SK-N-SH treated with all-trans-retinoic acid at 6 μM for 48 hours (cell line): ENCODE measurements around the gene LEAP2.

ENCODE experiments used
- ARNTL ChIP-seq: fragments of 450-650 bp; formaldehyde crosslinking; IDR thresholded peaks from 2 replicates; pipeline ENCODE4 v1.5.0; 2020; ENCODE audit warnings: low read depth, mild to moderate bottlenecking, moderate library complexity, borderline replicate concordance
- GLIS3 ChIP-seq: fragments of 250-450 bp; sonication (Bioruptor Pico); IDR thresholded peaks from 2 replicates; pipeline ENCODE4 v1.5.0; 2020; ENCODE audit warnings: mild to moderate bottlenecking, moderate library complexity
- OSR1 ChIP-seq: fragments of 250-450 bp; sonication (Bioruptor Pico); IDR thresholded peaks from 2 replicates; pipeline ENCODE4 v1.8.0; 2022; ENCODE audit warnings: moderate library complexity, mild to moderate bottlenecking, inconsistent platforms
- RARB ChIP-seq: fragments of 250-450 bp; sonication (Bioruptor Pico); IDR thresholded peaks from 2 replicates; pipeline ENCODE4 v1.8.0; 2021; ENCODE audit warnings: mild to moderate bottlenecking, moderate library complexity
- ZFP3 ChIP-seq: fragments of 250-450 bp; sonication (Bioruptor Pico); IDR thresholded peaks from 2 replicates; pipeline ENCODE4 v1.5.0; 2020; ENCODE audit warnings: mild to moderate bottlenecking, moderate library complexity
- ZFP30 ChIP-seq: fragments of 450-650 bp; formaldehyde crosslinking; IDR thresholded peaks from 2 replicates; pipeline ENCODE4 v1.5.0; 2022; ENCODE audit warnings: mild to moderate bottlenecking, moderate library complexity
- ZNF565 ChIP-seq: fragments of 450-650 bp; formaldehyde crosslinking; conservative IDR thresholded peaks from 2 replicates; pipeline ENCODE4 v1.5.0; 2020; ENCODE audit warnings: low read depth, mild to moderate bottlenecking, moderate library complexity
- ZNF8 ChIP-seq: fragments of 450-650 bp; formaldehyde crosslinking; IDR thresholded peaks from 2 replicates; pipeline ENCODE4 v1.5.0; 2020; ENCODE audit warnings: mild to moderate bottlenecking, moderate library complexity
- TF ChIP-seq, protein P1 (sequence below): fragments of 250-450 bp; sonication (Bioruptor Pico); IDR thresholded peaks from 2 replicates; pipeline ENCODE4 v1.5.1; 2021; ENCODE audit warnings: mild to moderate bottlenecking, moderate library complexity
- TF ChIP-seq, protein P2 (sequence below): fragments of 250-450 bp; sonication (Bioruptor Pico); IDR thresholded peaks from 2 replicates; pipeline ENCODE4 v1.8.0; 2021; ENCODE audit warnings: low read depth, mild to moderate bottlenecking, moderate library complexity, borderline replicate concordance
- TF ChIP-seq, protein P3 (sequence below): fragments of 250-450 bp; sonication (Bioruptor Pico); IDR thresholded peaks from 2 replicates; pipeline ENCODE4 v1.8.0; 2020; ENCODE audit warnings: mild to moderate bottlenecking, moderate library complexity, borderline replicate concordance

DNA sequence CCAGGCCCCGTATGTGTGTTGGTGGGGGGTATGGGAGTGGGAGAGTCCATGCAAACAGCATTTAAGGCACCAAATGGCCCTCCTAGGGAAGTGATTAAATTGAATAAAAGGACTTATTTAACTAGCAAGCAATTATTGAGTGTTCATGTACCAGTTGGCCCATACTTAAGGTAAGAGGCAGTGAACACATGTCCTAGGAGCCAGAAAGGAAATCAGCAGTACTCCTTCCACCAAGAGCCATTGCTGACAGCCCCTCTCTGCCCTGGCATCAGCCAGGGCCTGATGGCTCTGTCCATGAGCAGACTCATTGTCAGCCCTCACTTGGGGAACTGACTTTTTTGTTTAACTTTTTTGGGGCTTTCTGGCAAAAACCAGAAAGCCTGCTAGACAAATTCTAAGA, 32.6 kb upstream of the LEAP2 start:
- TF ChIP-seq OSR1 (no peak), ZNF8 (CRISPR knock-in tag) (no peak), ZFP3 (CRISPR knock-in tag) (no peak), ZFP30 (no peak), ARNTL (CRISPR knock-in tag) (no peak), RARB (CRISPR knock-in tag) (no peak), GLIS3 (no peak), ZNF565 (no peak)
- TF ChIP-seq, protein P1, sequence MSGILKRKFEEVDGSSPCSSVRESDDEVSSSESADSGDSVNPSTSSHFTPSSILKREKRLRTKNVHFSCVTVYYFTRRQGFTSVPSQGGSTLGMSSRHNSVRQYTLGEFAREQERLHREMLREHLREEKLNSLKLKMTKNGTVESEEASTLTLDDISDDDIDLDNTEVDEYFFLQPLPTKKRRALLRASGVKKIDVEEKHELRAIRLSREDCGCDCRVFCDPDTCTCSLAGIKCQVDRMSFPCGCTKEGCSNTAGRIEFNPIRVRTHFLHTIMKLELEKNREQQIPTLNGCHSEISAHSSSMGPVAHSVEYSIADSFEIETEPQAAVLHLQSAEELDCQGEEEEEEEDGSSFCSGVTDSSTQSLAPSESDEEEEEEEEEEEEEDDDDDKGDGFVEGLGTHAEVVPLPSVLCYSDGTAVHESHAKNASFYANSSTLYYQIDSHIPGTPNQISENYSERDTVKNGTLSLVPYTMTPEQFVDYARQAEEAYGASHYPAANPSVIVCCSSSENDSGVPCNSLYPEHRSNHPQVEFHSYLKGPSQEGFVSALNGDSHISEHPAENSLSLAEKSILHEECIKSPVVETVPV, result no peak
- TF ChIP-seq, protein P2, sequence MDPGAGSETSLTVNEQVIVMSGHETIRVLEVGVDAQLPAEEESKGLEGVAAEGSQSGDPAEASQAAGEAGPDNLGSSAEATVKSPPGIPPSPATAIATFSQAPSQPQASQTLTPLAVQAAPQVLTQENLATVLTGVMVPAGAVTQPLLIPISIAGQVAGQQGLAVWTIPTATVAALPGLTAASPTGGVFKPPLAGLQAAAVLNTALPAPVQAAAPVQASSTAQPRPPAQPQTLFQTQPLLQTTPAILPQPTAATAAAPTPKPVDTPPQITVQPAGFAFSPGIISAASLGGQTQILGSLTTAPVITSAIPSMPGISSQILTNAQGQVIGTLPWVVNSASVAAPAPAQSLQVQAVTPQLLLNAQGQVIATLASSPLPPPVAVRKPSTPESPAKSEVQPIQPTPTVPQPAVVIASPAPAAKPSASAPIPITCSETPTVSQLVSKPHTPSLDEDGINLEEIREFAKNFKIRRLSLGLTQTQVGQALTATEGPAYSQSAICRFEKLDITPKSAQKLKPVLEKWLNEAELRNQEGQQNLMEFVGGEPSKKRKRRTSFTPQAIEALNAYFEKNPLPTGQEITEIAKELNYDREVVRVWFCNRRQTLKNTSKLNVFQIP (CRISPR knock-in tag), result no peak
- TF ChIP-seq, protein P3, sequence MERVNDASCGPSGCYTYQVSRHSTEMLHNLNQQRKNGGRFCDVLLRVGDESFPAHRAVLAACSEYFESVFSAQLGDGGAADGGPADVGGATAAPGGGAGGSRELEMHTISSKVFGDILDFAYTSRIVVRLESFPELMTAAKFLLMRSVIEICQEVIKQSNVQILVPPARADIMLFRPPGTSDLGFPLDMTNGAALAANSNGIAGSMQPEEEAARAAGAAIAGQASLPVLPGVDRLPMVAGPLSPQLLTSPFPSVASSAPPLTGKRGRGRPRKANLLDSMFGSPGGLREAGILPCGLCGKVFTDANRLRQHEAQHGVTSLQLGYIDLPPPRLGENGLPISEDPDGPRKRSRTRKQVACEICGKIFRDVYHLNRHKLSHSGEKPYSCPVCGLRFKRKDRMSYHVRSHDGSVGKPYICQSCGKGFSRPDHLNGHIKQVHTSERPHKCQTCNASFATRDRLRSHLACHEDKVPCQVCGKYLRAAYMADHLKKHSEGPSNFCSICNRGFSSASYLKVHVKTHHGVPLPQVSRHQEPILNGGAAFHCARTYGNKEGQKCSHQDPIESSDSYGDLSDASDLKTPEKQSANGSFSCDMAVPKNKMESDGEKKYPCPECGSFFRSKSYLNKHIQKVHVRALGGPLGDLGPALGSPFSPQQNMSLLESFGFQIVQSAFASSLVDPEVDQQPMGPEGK (CRISPR knock-in tag), result no peak
